ENCODE measurements around the gene MYBPHL.

The MYBPHL gene

GRCh38 chr1:109279615-109280278 is 27.1 kb downstream of the MYBPHL start:
- no peak for DNase-seq (ENCODE audit: low read depth in 2 of 2)

- peak; percentile 32 to 60 for DNase-seq (ENCODE audit: low read depth in 2 of 2)
Observed at GRCh38 chr1:109277434-109278204, 29.2 kb downstream of the MYBPHL start.

- DNase-seq (ENCODE audit: low read depth in 2 of 2) = no peak
Observed at GRCh38 chr1:109275706-109276345, 31.0 kb downstream of the MYBPHL start.

GRCh38 chr1:109274533-109275476 is 32.0 kb downstream of the MYBPHL start:
- no peak for DNase-seq (ENCODE audit: low read depth in 2 of 2)

- DNase-seq (ENCODE audit: low read depth in 2 of 2) = no peak
Observed at GRCh38 chr1:109273570-109274288, 33.1 kb downstream of the MYBPHL start.

GRCh38 chr1:109272831-109273547 is 33.8 kb downstream of the MYBPHL start:
- no peak for DNase-seq (ENCODE audit: low read depth in 2 of 2)

- no peak for DNase-seq (ENCODE audit: low read depth in 2 of 2)
Observed at GRCh38 chr1:109272021-109272799, 34.6 kb downstream of the MYBPHL start.

- DNase-seq (ENCODE audit: low read depth in 2 of 2) = no peak
Observed at GRCh38 chr1:109271458-109271857, 35.4 kb downstream of the MYBPHL start.

- no peak for DNase-seq (ENCODE audit: low read depth in 2 of 2)
Observed at GRCh38 chr1:109270623-109271317, 36.0 kb downstream of the MYBPHL start.

GRCh38 chr1:109269981-109270622 is 36.7 kb downstream of the MYBPHL start:
- DNase-seq (ENCODE audit: low read depth in 2 of 2) = no peak

- no peak for DNase-seq (ENCODE audit: low read depth in 2 of 2)
Observed at GRCh38 chr1:109269212-109269980, 37.4 kb downstream of the MYBPHL start.

- DNase-seq (ENCODE audit: low read depth in 2 of 2) = no peak
Observed at GRCh38 chr1:109268431-109269211, 38.2 kb downstream of the MYBPHL start.

- DNase-seq (ENCODE audit: low read depth in 2 of 2) = no peak
Observed at GRCh38 chr1:109267743-109268300, 39.0 kb downstream of the MYBPHL start.

GRCh38 chr1:109266965-109267364 is 39.8 kb downstream of the MYBPHL start:
- no peak for DNase-seq (ENCODE audit: low read depth in 2 of 2)

- DNase-seq (ENCODE audit: low read depth in 2 of 2) = no peak
Observed at GRCh38 chr1:109265741-109266330, 41.0 kb downstream of the MYBPHL start.

GRCh38 chr1:109265016-109265415 is 41.8 kb downstream of the MYBPHL start:
- no peak for DNase-seq (ENCODE audit: low read depth in 2 of 2)
